ENCODE data around the gene CEACAM1.
"Not testable (repeated sequence)": the region's sequence is repeated elsewhere in the genome, so short reads cannot be mapped to it uniquely, and the experiment has no call there.

Gene CEACAM1

GRCh38 chr19:42472402-42473147 is 55.7 kb downstream of the CEACAM1 start:
- no peak for DNase-seq

GRCh38 chr19:42471554-42472249 is 56.6 kb downstream of the CEACAM1 start:
- DNase-seq: no peak

- no peak for DNase-seq
Observed at GRCh38 chr19:42469311-42470235, 58.7 kb downstream of the CEACAM1 start.

GRCh38 chr19:42468273-42468796 is 59.9 kb downstream of the CEACAM1 start:
- DNase-seq: no peak

GRCh38 chr19:42467183-42467760 is 61.0 kb downstream of the CEACAM1 start:
- DNase-seq: no peak

- no peak for DNase-seq
Observed at GRCh38 chr19:42466521-42467182, 61.6 kb downstream of the CEACAM1 start.

GRCh38 chr19:42465827-42466280 is 62.4 kb downstream of the CEACAM1 start:
- DNase-seq: no peak

- DNase-seq: no peak
Observed at GRCh38 chr19:42461700-42462324, 66.5 kb downstream of the CEACAM1 start.

GRCh38 chr19:42461231-42461630 is 67.0 kb downstream of the CEACAM1 start:
- not testable (repeated sequence) for DNase-seq

- DNase-seq: no peak
Observed at GRCh38 chr19:42459926-42460325, 68.4 kb downstream of the CEACAM1 start.
